ENCODE measurements around the gene MRPS12.

DNA sequence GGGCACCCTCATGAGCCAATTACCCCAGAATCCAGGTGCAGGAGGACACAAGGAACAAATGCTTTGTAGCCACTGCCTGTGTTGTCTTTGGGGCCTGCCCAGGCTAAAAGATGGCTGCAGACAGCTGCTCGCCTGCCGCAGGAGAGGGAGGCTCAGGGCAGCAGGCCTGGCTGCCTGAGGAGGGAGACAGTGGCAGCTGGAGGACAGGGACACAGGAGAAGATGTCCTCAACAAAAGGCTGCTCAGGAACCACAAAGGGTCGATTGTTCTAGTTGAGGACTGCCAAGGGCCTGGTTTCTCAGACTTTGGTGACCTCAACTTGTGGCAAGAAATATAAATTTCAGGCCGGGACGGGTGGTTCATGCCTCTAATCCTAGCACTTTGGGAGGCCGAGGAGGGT is 39.0 kb upstream of the MRPS12 start:
- TF ChIP-seq GATA2 (IDR thresholded peaks at IDR 0.05; ENCODE audit: low read depth, low read length) (no peak), GATA3 (IDR thresholded peaks at IDR 0.05; ENCODE audit: low read depth, low read length) (no peak)
